Activated naive CD8-positive, alpha-beta T cell treated with anti-CD3 and anti-CD28 coated beads for 36 hours (primary cell): ENCODE measurements around the gene MAPKAP1. TPM values are rescaled to one million over a fixed set of nuclear protein-coding genes. Genes with fewer than 3 reads are reported as not detected.

Source experiments
- total RNA-seq, 2 experiments: library from RNA; stranded (reverse); gene quantifications; one replicate each; pipeline ENCODE4 v1.2.3, GENCODE V29; 2021

The MAPKAP1 gene
- total RNA-seq, 2 experiments from 2014 or later = 91.8 to 92.2 TPM

Other genes starting within 250 kb of the MAPKAP1 start
- 10 to 100 TPM; 14.6 to 14.9 TPM for gene PBX3, start 40.2 kb upstream of the MAPKAP1 start, total RNA-seq